ENCODE results near the gene FHIT.

The FHIT gene

GRCh38 chr3:60301142-60301541 lies 950.1 kb downstream of the FHIT start:
- no peak overlapping the region for H3K27ac ChIP-seq
- TF ChIP-seq, protein P1, sequence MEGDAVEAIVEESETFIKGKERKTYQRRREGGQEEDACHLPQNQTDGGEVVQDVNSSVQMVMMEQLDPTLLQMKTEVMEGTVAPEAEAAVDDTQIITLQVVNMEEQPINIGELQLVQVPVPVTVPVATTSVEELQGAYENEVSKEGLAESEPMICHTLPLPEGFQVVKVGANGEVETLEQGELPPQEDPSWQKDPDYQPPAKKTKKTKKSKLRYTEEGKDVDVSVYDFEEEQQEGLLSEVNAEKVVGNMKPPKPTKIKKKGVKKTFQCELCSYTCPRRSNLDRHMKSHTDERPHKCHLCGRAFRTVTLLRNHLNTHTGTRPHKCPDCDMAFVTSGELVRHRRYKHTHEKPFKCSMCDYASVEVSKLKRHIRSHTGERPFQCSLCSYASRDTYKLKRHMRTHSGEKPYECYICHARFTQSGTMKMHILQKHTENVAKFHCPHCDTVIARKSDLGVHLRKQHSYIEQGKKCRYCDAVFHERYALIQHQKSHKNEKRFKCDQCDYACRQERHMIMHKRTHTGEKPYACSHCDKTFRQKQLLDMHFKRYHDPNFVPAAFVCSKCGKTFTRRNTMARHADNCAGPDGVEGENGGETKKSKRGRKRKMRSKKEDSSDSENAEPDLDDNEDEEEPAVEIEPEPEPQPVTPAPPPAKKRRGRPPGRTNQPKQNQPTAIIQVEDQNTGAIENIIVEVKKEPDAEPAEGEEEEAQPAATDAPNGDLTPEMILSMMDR (IDR thresholded peaks at IDR 0.05), result no peak
- H3K27me3 ChIP-seq, result no peaks in the 10 kb centered on the region
- no peaks in the 10 kb centered on the region for H3K9me3 ChIP-seq
- no peaks in the 10 kb centered on the region for H3K36me3 ChIP-seq
- no peak overlapping the region for H3K4me3 ChIP-seq
- H3K4me1 ChIP-seq, result peaks cover 0 to 15% (median 0%) of the 10 kb centered on the region in 4 donors
- no peak for DNase-seq
- intact Hi-C loops (cut with DNase I; ENCODE audit: low total_unique reads), result no loop called here

- no peak for DNase-seq
- TF ChIP-seq, protein P1 (IDR thresholded peaks at IDR 0.05), result no peak
Observed at GRCh38 chr3:60298141-60298540, 953.1 kb downstream of the FHIT start.

GRCh38 chr3:60294181-60294580 lies 957.1 kb downstream of the FHIT start:
- Histone ChIP-seq H3K4me1 (peaks cover 0 to 12% (median 0%) of the 10 kb centered on the region in 4 donors), H3K27me3 (no peaks in the 10 kb centered on the region), H3K36me3 (no peaks in the 10 kb centered on the region), H3K9me3 (no peaks in the 10 kb centered on the region), H3K4me3 (no peak overlapping the region), H3K27ac (no peak overlapping the region)
- TF ChIP-seq, protein P1 (IDR thresholded peaks at IDR 0.05), result no peak
- no peak for DNase-seq
- intact Hi-C loops (cut with DNase I; ENCODE audit: low total_unique reads), result no loop called here

More at GRCh38 chr3:60298141-60298540, 953.1 kb downstream of the FHIT start:
- Histone ChIP-seq H3K27me3 (no peaks in the 10 kb centered on the region), H3K9me3 (no peaks in the 10 kb centered on the region), H3K4me3 (no peak overlapping the region), H3K27ac (no peak overlapping the region), H3K36me3 (no peaks in the 10 kb centered on the region), H3K4me1 (peaks cover 0 to 5% (median 0%) of the 10 kb centered on the region in 4 donors)
- intact Hi-C loops (cut with DNase I; ENCODE audit: low total_unique reads), result no loop called here

DNA sequence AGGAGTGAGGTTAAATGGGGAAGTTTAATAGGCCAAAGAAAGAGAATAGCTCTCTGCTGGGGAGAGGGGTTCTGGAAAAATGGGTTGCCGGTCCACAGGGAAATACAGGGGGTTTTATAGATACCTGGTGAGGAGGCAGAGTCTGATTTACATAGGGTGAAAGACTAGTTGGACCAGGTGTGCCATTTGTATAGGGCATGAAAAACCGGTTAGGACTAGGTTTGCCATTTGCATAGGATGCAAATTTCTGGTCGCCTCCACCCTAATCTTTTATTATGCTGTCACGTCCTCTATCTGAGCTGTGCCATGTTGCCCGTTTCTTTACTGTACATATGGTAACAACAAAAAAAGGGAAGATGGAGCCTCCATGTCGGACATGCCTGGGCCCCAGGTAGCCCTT lies 960.1 kb downstream of the FHIT start:
- no peak for DNase-seq
- Histone ChIP-seq H3K36me3 (no peaks in the 10 kb centered on the region), H3K4me3 (no peak overlapping the region), H3K27ac (no peak overlapping the region), H3K4me1 (peaks cover 0 to 12% (median 0%) of the 10 kb centered on the region in 4 donors), H3K9me3 (no peaks in the 10 kb centered on the region), H3K27me3 (no peaks in the 10 kb centered on the region)
- intact Hi-C loops (cut with DNase I; ENCODE audit: low total_unique reads), result no loop called here
- TF ChIP-seq, protein P1 (IDR thresholded peaks at IDR 0.05), result no peak

DNA sequence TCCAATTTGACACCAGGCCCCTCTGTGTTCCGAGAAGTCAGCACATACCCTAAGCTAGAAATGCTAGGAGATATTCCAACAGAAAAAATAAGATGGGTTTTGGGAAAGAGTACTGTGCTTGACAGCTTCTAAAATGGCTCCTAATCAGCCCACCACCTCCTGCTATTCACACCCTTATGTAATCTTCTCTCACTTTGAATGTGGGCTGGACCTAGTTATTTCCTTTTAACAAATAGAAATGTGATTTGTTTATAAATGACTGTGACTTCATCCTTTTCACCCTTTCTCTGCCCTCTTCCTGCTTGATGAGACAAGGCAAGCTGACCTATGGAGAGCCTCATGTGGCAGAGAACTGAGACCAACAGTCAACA lies 961.1 kb downstream of the FHIT start:
- H3K9me3 ChIP-seq, result no peaks in the 10 kb centered on the region
- H3K4me1 ChIP-seq, result peaks cover 0 to 12% (median 0%) of the 10 kb centered on the region in 4 donors
- no peak for DNase-seq
- intact Hi-C loops (cut with DNase I; ENCODE audit: low total_unique reads), result no loop called here
- no peak overlapping the region for H3K4me3 ChIP-seq
- no peaks in the 10 kb centered on the region for H3K27me3 ChIP-seq
- no peaks in the 10 kb centered on the region for H3K36me3 ChIP-seq
- no peak overlapping the region for H3K27ac ChIP-seq
- TF ChIP-seq, protein P1 (IDR thresholded peaks at IDR 0.05), result no peak

Data from tibial artery (tissue), 4 donors.